Psoas muscle (tissue), 8 donors: ENCODE measurements around the gene AFDN. TPM values are rescaled to one million over a fixed set of nuclear protein-coding genes. Genes with fewer than 3 reads are reported as not detected.

Experiments used
- ATAC-seq, 4 donors: fragments of 200-7000 bp; cut with Tn5 transposase; one replicate each; pipeline ENCODE4 v1.9.1; 2020; ENCODE audit warnings: moderate library complexity in 3 of 4, mild to moderate bottlenecking in 2 of 4
- DNase-seq, 2 donors: peaks; one replicate each; pipeline ENCODE4 v3.0.0-alpha.2; 2020
- H3K27ac ChIP-seq: fragments of 200-600 bp; one replicate; pipeline ENCODE4 v1.8.0; 2022
- H3K27me3 ChIP-seq, 3 donors: fragments of 200-600 bp in 1 of 3; one replicate each; pipeline versions ENCODE4 v1.6.1 to v1.8.0; 2013 to 2022; ENCODE audit warnings: low read length in 2 of 3, mild to moderate bottlenecking in 2 of 3, moderate library complexity in 1 of 3; ENCODE audit not compliant: insufficient read depth in 3 of 3
- H3K36me3 ChIP-seq, 2 donors: fragments of 200-600 bp in 1 of 2; one replicate each; pipeline versions ENCODE4 v1.6.1 to v1.8.0; 2013 to 2022; ENCODE audit warnings: low read depth in 1 of 2, mild to moderate bottlenecking in 1 of 2, moderate library complexity in 1 of 2; ENCODE audit not compliant: insufficient read depth in 1 of 2
- H3K4me1 ChIP-seq: fragments of 200-600 bp; one replicate; pipeline ENCODE4 v1.8.0; 2022
- H3K4me3 ChIP-seq: fragments of 200-600 bp; one replicate; pipeline ENCODE4 v1.8.0; 2022; ENCODE audit warnings: mild to moderate bottlenecking
- H3K9me3 ChIP-seq: fragments of 200-600 bp; one replicate; pipeline ENCODE4 v1.8.0; 2022
- CTCF ChIP-seq: fragments of 200-600 bp; IDR thresholded peaks from one replicate; pipeline ENCODE4 v1.8.0; 2022; ENCODE audit warnings: antibody characterized with exemption
- WGBS, 3 donors: extraction: QIAGEN DNeasy Blood & Tissue Kit; methylation state at CpG; one replicate each; pipeline versions ENCODE4 v1.1.6 to v1.1.7; 2013; 5-methylcytosine and 5-hydroxymethylcytosine counted together
- intact Hi-C, 2 donors: fragments of 100-400 bp; cut with DNase I; formaldehyde crosslinking; loops; one replicate each; pipeline versions ENCODE4 v1.11.0 to v1.14.2; 2022
- polyA plus RNA-seq, 3 donors: library from polyadenylated mRNA; stranded (reverse); fragments of 200-250 nt; gene quantifications; one replicate each; pipeline ENCODE4 v1.2.3, GENCODE V29; 2013
- total RNA-seq, 4 donors: library from RNA; stranded (reverse); fragmentation: NEBNext Ultra II Directional in 2 of 4; extraction: Animal tissue kit (Norgen Biotek cat#: 25700) in 2 of 4; gene quantifications; one replicate each; pipeline versions ENCODE4 v1.2.1 to v1.2.4, GENCODE V29; 2021 to 2023
- donor health status: healthy with polysubstance abuse.
- donor health status: DM: no; HTN: no; CAD: no; lungs with moderate emphysema.
- donor health status: Bipolar disorder and iron deficiency.
- donor health status: healthy.
- donor health status: DM: yes; HTN: yes; CAD: no.
- donor health status: DM: no; HTN: no; CAD: no.
- donor health status: DM: no; HTN: no; CAD: no.
- donor health status: DM: yes; HTN: yes; CAD: no.

The AFDN gene
- total and polyA plus RNA-seq, 7 donors: 12.2 to 35.6 (median 32.9) TPM

DNA sequence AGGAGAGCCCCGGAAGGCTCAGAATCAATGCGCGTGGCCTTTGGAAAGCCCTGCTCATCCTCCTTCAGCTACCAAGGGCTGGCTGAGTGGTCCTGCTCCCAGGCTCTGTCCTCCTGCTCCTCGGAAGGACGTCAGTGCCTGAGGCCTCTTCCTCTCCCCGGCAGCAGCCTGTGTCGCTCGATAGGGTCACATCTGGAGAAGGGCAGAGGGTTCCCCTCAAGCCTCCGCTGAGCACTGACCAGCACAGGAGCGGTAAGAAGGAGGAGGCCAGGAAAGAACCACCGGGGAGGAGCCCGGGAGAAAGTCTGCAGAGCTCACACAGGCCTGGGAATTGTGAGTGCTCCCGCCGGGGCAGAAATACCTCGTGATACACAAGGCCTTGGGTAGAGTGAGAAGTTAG, 192.0 kb downstream of the AFDN start:
- H3K27me3 ChIP-seq: peaks cover 0 to 18% (median 7%) of the 10 kb centered on the region in 3 donors
- no peaks in the 10 kb centered on the region for H3K9me3 ChIP-seq
- DNase-seq (no peak), ATAC-seq (no peak)
- 82 to 89% (median 89%) methylated on average over 15 of the region's 15 CpGs for WGBS, 3 donors
- intact Hi-C loops: no loop called here
- no peaks in the 10 kb centered on the region for H3K4me1 ChIP-seq
- no peaks in the 10 kb centered on the region for H3K36me3 ChIP-seq
- no peak overlapping the region for H3K4me3 ChIP-seq
- TF ChIP-seq CTCF: no peak
- H3K27ac ChIP-seq: no peak overlapping the region

DNA sequence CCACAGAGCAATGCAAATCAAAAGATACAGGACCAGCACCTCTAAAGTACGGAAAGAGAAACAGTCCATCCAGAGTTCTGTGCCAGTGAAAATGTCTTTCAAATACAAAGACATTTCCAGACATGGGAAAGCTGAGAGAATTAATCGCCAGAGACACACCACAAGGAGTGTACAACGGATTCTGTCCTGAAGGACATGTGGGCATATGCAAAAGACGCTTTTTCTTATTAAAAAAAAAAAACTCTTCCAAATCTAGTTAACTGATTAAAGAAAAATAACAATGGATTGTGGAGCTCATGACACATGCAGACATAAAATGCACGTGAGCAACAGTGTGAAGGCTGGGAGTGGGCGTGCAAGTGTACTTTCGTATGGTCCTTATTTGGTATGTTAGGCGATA, 193.5 kb downstream of the AFDN start:
- no peak overlapping the region for H3K27ac ChIP-seq
- H3K36me3 ChIP-seq: no peaks in the 10 kb centered on the region
- H3K4me1 ChIP-seq: no peaks in the 10 kb centered on the region
- DNase-seq (no peak), ATAC-seq (no peak)
- intact Hi-C loops: no loop called here
- no peak for TF ChIP-seq CTCF
- 84 to 88% (median 88%) methylated on average over 8 of the region's 8 CpGs for WGBS, 3 donors
- H3K4me3 ChIP-seq: no peak overlapping the region
- H3K27me3 ChIP-seq: peaks cover 0 to 18% (median 7%) of the 10 kb centered on the region in 3 donors
- H3K9me3 ChIP-seq: no peaks in the 10 kb centered on the region

- Histone ChIP-seq H3K4me1 (no peaks in the 10 kb centered on the region), H3K27me3 (peaks cover 0 to 13% (median 4%) of the 10 kb centered on the region in 3 donors), H3K9me3 (no peaks in the 10 kb centered on the region), H3K36me3 (no peaks in the 10 kb centered on the region), H3K27ac (no peak overlapping the region), H3K4me3 (no peak overlapping the region)
- ATAC-seq (no peak), DNase-seq (no peak)
- TF ChIP-seq CTCF: no peak
- WGBS, 3 donors: 74 to 80% (median 77%) methylated on average over 5 of the region's 5 CpGs
- intact Hi-C loops: no loop called here
Observed at GRCh38 chr6:168021581-168021980, 194.9 kb downstream of the AFDN start.

Other genes with a start within 250 kb of the AFDN start
- under 1 TPM in 2 of 4 donors, not detected in 2; 0.20 to 0.43 TPM for gene KIF25, start 170.8 kb downstream of the AFDN start, total RNA-seq
- gene KIF25, start 170.8 kb downstream of the AFDN start, polyA plus RNA-seq: under 1 TPM; 0.10 to 0.23 (median 0.14) TPM